GM19023 (cell line): ENCODE results near the gene BGN.

Experiments used
- ATAC-seq: cut with Tn5 transposase; IDR thresholded peaks from one replicate; pipeline ENCODE4 v1.9.1; 2021; ENCODE audit warnings: mild to moderate bottlenecking, moderate library complexity; ENCODE audit not compliant: unreplicated experiment

Gene BGN

GRCh38 chrX:153494541-153495361 is at the start of gene BGN:
TSS of gene BGN (plus strand) at chrX:153494980. CDS start at chrX:153504632, 9,652 bp downstream.
- no peak for ATAC-seq

DNA sequence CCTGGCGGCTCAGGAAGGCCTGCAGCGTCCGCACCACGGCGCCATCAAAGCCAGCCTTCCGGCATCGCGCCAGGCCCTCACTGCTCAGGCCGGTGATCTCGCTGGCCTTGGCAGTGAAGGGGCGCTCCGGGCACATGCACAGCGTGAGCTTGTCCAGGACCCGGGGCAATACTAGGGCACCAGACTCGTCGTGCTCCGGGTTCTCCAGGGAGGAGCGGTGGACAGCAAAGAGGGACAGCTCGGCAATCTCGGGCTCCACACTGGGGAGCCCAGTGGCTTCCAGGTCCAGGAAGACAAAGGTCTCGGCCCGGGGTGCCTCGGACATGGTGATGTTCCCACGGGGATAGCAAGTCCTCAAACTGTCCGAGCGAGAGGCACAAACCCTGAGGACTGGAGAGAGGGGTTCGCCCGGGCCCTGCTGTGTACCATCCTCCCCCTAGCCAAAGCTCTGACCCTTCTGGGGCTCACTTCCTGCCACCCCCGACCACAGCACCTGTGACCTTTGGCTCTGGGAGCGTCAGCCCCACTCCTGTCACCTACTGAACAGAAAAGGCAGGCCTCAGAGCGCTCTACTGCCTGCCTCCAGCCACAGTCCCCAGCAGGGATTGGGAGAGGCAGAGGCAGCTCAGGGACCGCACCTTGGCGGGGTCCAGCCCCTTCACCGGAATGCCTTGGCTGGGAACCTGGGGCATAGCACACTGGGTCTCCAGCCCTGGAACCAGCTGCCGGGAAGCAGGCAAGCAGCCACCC is 49.5 kb upstream of the BGN start:
- no peak for ATAC-seq

DNA sequence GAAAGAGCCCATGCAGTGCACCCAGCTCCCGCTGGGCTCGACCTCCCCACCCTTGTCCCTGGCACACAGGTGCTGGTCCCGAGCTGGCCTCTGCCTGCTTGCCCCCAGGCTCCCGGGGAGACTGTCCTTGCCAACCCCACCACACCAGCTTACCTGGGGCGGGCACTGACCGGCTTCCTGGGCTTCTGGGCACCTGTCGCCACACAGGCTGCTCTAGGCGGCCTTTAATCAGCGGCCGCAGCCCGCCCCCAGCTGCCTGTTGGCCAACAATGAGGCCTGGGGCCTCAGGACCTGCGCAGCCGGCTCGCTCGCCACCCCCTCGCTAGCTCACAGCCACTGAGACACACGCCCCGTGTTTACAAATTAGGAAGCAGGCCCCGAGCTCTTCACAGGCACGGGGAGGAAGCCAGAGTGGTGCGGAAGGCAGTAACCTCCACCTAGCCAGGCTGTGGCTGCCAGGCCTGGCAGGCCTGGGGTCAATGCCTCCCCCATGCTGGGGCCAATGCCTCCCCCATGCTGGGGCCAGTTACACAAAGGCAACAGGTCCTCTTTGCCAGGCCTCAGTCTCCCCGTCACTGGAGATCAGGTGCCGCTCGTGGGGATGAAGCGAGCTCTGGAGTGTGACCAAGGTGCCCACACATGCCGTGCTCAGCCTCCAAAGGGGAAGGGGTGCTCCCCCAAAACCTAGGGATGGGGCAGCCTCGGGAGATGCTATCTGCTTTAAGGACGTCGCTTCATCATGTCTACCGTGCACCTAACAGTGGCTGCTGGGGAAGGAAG is 48.7 kb upstream of the BGN start, which contains the start of gene TREX2:
Gene TREX2, minus strand, starts transcription at position 201 of the 780 bp plus-strand sequence. CDS start 626 bp downstream, outside the sequence.
- ATAC-seq: no peak

DNA sequence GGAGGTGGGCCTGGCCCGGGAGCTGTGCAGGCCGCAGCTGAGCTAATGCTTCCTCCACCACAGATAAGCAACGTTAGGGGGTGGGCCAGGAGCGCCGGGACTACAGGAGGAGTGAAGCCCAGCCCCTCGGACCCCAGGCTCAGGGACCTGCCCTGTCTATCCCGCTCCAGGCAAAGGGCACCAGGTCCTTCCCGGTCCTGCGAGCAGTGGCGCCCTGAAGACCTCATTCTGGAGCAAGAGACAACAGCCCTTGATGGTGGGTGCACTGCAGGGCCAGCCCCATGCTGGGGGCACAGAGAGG is 48.2 kb upstream of the BGN start:
- no peak for ATAC-seq

DNA sequence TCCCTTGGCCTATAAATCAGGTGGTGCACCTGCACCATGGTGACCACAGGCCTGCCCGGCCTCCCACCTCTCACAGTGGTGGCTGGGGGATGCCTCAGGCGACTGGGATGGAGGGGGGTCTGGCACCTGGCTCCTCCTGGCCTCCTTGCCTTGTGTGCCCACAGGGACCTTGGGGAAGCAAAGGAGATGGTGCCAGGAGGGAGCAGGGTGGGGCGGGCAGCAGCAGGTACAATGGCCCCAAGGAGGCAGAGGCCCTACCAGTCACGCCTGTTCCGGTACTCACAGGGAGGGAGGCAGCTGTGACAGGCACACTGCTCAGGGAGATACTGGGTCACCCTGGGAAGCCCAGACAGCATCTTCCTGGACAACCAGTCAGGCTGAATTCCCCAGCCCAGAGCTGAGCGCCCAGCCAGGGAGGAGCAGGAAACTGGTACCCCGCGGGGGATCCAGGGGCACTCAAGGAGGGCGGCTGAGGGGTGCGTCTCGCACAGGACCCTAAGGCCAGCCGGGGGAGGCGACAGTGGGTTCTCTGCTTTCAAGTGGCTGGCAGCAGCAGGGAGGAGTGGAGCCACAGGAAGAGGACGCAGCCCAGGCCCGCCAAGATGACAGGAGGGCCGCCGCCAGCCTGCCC is 47.7 kb upstream of the BGN start:
- ATAC-seq: no peak

DNA sequence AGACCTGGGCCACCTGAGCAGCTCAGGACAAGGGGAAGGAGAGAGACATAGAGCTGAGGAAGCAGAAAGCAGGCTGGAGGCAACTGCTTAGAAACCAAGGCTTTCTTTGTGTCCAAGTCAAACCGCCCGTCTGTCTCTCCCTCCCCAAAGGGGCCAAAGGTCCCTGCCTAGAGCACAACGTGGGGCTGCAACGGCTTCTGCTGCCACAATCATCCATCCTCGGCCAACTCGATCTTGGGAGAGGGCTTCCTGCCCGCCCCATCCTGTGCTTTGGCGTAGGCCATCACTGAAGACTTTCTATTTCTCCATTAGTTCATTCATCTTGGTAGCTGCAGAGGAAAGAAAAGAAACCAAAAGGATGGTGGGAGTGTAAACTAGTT is 47.2 kb upstream of the BGN start:
- ATAC-seq: no peak

GRCh38 chrX:153448556-153449367 is 46.0 kb upstream of the BGN start:
- ATAC-seq: no peak

GRCh38 chrX:153449368-153450113 is 45.2 kb upstream of the BGN start:
- no peak for ATAC-seq

DNA sequence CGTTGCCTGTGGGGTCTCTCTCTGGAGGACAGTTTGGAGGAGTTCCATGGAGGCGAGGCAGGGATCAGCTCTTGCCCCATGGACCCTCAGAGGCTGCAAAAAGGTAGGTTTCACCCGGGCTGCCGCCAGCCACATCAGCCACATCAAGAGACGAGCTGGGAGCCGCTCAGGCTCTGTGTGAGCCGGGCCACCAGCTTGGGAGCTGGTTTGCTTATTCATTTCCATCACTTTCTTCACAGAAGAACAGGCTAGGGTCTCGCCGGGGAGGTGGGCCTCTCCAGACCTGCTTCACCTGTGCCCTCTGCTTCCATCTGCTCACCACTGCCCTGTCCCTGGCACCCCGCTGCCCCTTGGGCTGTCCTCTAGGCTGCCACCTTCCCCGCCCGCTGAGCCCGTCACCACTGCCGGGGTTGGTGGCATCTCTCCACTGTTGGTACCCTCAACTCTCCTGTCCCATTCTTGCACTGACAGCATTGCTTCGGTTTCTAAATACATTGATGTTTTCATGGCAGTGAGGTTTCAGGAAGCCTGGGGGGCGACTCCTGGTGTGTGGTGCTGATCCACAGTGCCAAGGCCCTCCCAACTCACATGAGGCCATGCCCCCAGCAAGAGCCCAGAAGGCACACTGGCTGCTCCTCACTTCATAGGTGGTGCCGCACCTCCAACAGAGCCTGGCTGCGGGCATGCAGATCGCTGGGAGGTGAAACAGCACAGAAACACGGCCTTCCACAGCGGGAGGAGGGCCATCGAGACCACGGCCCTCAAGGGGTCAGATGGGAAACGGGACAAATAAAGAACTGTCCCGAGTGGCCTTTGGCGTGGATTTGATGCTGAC is 44.4 kb upstream of the BGN start:
- no peak for ATAC-seq

GRCh38 chrX:153450949-153451277 is 43.9 kb upstream of the BGN start:
- ATAC-seq: no peak

DNA sequence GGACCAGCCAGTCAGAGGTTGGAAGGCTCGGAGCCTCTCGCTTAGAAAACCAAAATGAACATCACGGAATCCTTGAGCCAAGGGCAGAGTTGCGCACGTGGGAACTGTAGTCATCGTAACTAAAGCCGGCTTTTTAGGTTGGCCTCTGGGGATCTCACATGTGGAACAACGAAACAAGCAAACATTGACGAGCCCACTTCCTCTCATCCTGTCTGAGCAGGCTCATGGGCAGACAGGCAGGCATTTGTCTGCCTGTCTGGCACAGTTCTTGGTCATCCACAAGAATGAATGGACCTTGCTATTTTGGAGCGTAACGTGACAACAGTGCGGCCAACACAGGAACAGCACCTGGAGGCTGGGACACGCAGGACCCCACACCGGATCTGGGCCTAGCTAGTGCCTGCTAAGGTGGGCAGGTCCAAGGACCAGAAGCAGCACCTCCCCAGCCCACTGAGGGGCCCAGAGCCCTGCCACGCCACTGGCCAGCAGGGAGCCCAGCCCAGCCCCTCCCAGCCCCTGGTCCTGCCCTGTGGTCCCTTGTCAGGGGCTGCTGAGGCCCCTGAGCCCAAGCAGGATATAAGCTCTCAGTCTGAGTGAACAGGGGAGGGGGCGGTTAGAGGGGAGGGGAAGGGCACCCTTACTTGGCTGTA is 39.8 kb upstream of the BGN start:
- no peak for ATAC-seq

DNA sequence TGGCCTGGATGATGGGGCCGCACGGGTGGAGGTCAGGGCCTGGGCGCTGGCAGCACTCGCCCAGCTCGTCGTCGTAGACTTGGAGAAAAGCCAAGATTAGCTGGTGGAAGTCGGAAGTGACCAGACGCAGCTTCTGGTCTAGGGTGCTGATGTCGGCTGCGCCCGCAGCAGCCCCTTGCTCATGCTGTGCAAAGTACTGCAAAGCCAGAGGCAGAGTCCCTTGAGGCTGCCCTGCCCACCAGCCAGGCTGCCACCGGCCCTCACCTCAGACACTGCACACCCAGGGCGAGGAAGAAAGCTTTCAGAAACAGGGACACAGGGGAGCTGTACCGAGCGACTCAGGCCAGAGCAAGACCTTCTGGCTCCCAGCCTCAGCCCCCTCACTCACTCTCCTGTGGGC is 39.2 kb upstream of the BGN start:
- no peak for ATAC-seq

DNA sequence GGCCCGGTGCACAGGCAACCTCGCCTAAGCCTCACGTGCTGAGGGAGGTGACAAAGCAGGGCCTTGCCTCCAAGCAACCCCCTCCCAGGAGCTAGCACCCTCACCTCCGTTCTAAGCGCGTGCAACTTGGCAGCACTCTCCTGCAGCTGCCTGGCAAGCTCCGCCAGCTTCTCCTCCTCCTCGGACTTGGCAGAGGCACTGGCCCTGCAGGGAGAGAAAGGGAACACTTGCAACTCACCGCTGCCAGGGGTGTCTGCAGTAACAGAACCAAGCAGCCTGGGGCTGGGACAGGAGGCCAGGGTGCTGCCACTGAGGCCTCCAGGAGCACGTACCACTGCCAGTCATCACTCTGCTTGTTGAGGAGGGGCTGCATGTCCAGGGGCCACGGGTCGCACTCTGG is 38.6 kb upstream of the BGN start:
- no peak for ATAC-seq

DNA sequence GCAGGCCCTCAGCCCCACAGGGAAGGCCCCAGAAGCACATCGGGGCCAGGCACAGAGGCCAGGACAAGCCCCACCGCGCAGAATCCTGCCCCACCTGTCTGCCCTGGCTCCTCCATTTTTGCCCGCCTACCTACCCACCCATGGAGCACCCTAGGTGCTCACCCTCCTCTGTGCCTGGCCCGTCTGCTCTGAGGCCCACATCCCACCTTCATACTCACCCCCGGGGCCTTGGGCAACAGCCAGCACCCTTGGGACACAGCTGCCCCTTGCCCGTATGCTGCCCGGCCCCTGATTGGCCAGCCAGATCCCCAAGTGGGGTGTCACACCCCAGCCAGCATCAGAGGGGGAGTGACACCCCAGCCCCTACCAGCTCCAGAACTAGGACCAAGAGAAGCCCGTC is 38.1 kb upstream of the BGN start:
- no peak for ATAC-seq

GRCh38 chrX:153457136-153457825 is 37.5 kb upstream of the BGN start:
- ATAC-seq: no peak

GRCh38 chrX:153457827-153458466 is 36.8 kb upstream of the BGN start:
- ATAC-seq: no peak

DNA sequence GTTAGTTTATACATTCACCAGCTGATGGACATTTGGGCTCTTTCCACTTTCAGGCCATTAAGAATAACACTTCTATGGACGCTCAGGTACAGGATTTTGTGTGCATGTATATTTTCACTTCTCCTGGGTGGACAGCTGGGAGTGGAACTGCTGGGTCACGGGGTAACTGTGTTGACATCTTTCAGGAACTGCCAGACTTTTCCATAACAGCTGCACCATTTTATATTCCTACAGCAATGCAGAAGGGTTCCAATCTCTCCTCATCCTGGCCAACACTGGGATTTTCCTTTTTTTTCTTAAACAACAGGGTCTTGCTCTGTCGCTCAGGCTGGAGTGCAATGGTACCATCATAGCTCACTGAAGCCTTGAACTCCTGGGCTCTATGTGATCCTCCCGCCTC is 36.3 kb upstream of the BGN start:
- no peak for ATAC-seq
